Testis (tissue), 2 donors: ENCODE measurements around the gene MYOZ1.

ENCODE experiments used
- CTCF ChIP-seq, 3 experiments: fragments of 450-650 bp in 2 of 3; fragments of 200-600 bp in 1 of 3; sonication (generic) in 1 of 3; IDR thresholded peaks; one replicate each; pipeline ENCODE4 v1.5.1; 2016 to 2019; ENCODE audit warnings: antibody characterized with exemption in 3 of 3, mild to moderate bottlenecking in 2 of 3, moderate library complexity in 1 of 3
- POLR2A ChIP-seq: fragments of 450-650 bp; IDR thresholded peaks from one replicate; pipeline ENCODE4 v1.6.1; 2017; ENCODE audit warnings: antibody characterized with exemption, mild to moderate bottlenecking, moderate library complexity

- TF ChIP-seq CTCF (IDR thresholded peaks at IDR 0.05) = no peak
- TF ChIP-seq POLR2A = no peak
Measured at GRCh38 chr10:73639286-73639685, 2.0 kb downstream of the MYOZ1 start.
